Endothelial cell (in vitro differentiated cells): Measurements from ENCODE around the gene TPH2. TPM values are rescaled to one million over a fixed set of nuclear protein-coding genes. Genes with fewer than 3 reads are reported as not detected.

ENCODE experiments used
- DNase-seq: peaks from one replicate; pipeline ENCODE4 v3.0.0; 2021; ENCODE audit warnings: low spot score
- H3K27ac Mint-ChIP-seq: one replicate; pipeline ENCODE4 v1.8.0; 2021; ENCODE audit warnings: mixed read lengths, inconsistent platforms; ENCODE audit not compliant: unreplicated experiment
- H3K27me3 Mint-ChIP-seq: one replicate; pipeline ENCODE4 v1.8.0; 2021; ENCODE audit warnings: mild to moderate bottlenecking, moderate library complexity, mixed read lengths, inconsistent platforms; ENCODE audit not compliant: unreplicated experiment
- H3K36me3 Mint-ChIP-seq: one replicate; pipeline ENCODE4 v1.8.0; 2021; ENCODE audit warnings: mild to moderate bottlenecking, low read depth, mixed read lengths, inconsistent platforms; ENCODE audit not compliant: unreplicated experiment
- H3K4me1 Mint-ChIP-seq: one replicate; pipeline ENCODE4 v1.8.0; 2021; ENCODE audit warnings: mild to moderate bottlenecking, mixed read lengths, inconsistent platforms; ENCODE audit not compliant: unreplicated experiment
- H3K4me3 Mint-ChIP-seq: one replicate; pipeline ENCODE4 v1.8.0; 2021; ENCODE audit warnings: mild to moderate bottlenecking, mixed read lengths, inconsistent platforms; ENCODE audit not compliant: unreplicated experiment
- H3K9me3 Mint-ChIP-seq: one replicate; pipeline ENCODE4 v1.8.0; 2021; ENCODE audit warnings: mixed read lengths, inconsistent platforms; ENCODE audit not compliant: unreplicated experiment
- CTCF ChIP-seq: fragments of 200-600 bp; sonication (generic); IDR thresholded peaks from one replicate; pipeline ENCODE4 v1.5.0; 2021; ENCODE audit warnings: antibody characterized with exemption; ENCODE audit not compliant: unreplicated experiment
- total RNA-seq: library from RNA; stranded (reverse); fragmentation: NEBNext Ultra II Directional; extraction: Animal tissue kit (Norgen Biotek cat#: 25700); gene quantifications from one replicate; pipeline ENCODE4 v1.2.1, GENCODE V29; 2021; ENCODE audit not compliant: unreplicated experiment

TPH2 gene
- total RNA-seq, 1 donor from 2014 or later, result 0.10 TPM

- peak overlapping the region; percentile 23 for H3K27ac Mint-ChIP-seq
- H3K27me3 Mint-ChIP-seq, result peaks cover 2% of the 10 kb centered on the region
- H3K4me3 Mint-ChIP-seq, result no peak overlapping the region
- no peaks in the 10 kb centered on the region for H3K9me3 Mint-ChIP-seq
- H3K4me1 Mint-ChIP-seq, result peaks cover 49% of the 10 kb centered on the region
- no peaks in the 10 kb centered on the region for H3K36me3 Mint-ChIP-seq
- TF ChIP-seq CTCF, result no peak
- no peak for DNase-seq
These were observed 11.0 kb downstream of the TPH2 start for GRCh38 chr12:71949646-71950045.

- Mint-ChIP-seq H3K27me3 (peaks cover 2% of the 10 kb centered on the region), H3K4me1 (peaks cover 50% of the 10 kb centered on the region), H3K4me3 (no peak overlapping the region), H3K9me3 (no peaks in the 10 kb centered on the region), H3K36me3 (no peaks in the 10 kb centered on the region), H3K27ac (no peak overlapping the region)
- no peak for TF ChIP-seq CTCF
- no peak for DNase-seq
These were observed 11.8 kb downstream of the TPH2 start for GRCh38 chr12:71950404-71950803.

- Mint-ChIP-seq H3K27me3 (peaks cover 2% of the 10 kb centered on the region), H3K4me1 (peaks cover 54% of the 10 kb centered on the region), H3K27ac (peak overlapping the region; percentile 23), H3K9me3 (no peaks in the 10 kb centered on the region), H3K4me3 (no peak overlapping the region), H3K36me3 (no peaks in the 10 kb centered on the region)
- no peak for DNase-seq
- TF ChIP-seq CTCF, result no peak
These were observed 12.2 kb downstream of the TPH2 start for GRCh38 chr12:71950819-71951218.

- peaks cover 51% of the 10 kb centered on the region for H3K4me1 Mint-ChIP-seq
These were observed 15.6 kb downstream of the TPH2 start for GRCh38 chr12:71954083-71954778.

More at GRCh38 chr12:71954083-71954778, 15.6 kb downstream of the TPH2 start:
- TF ChIP-seq CTCF, result no peak
- no peak for DNase-seq
- H3K4me3 Mint-ChIP-seq, result peak overlapping the region; percentile 11
- H3K36me3 Mint-ChIP-seq, result no peaks in the 10 kb centered on the region
- no peaks in the 10 kb centered on the region for H3K27me3 Mint-ChIP-seq
- peak overlapping the region; percentile 94 for H3K27ac Mint-ChIP-seq
- H3K9me3 Mint-ChIP-seq, result no peaks in the 10 kb centered on the region
